ENCODE measurements around the gene FLNC.

GRCh38 chr7:128886391-128887168 lies 56.4 kb downstream of the FLNC start:
- TF ChIP-seq CTCF (IDR thresholded peaks at IDR 0.05; ENCODE audit: extremely low read depth in 1 of 2, insufficient read depth in 1 of 2, low read depth in 1 of 2, low read length in 2 of 2) (no peak), POLR2A (IDR thresholded peaks at IDR 0.05; ENCODE audit: low read depth, low read length) (no peak), EZH2 (IDR thresholded peaks at IDR 0.05; ENCODE audit: borderline replicate concordance, low read depth, low read length, severe bottlenecking) (no peak), MYC (IDR thresholded peaks at IDR 0.05; ENCODE audit: low read depth, low read length) (no peak), POLR2AphosphoS5 (IDR thresholded peaks at IDR 0.05; ENCODE audit: insufficient read depth, low read depth, low read length) (no peak)
- TF ChIP-seq, protein P1, sequence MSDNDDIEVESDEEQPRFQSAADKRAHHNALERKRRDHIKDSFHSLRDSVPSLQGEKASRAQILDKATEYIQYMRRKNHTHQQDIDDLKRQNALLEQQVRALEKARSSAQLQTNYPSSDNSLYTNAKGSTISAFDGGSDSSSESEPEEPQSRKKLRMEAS (IDR thresholded peaks at IDR 0.05; ENCODE audit: insufficient read depth, insufficient read length) = no peak

Data from endothelial cell of umbilical vein (primary cell).